Hematopoietic multipotent progenitor cell treated with erythropoietin and hydrocortisone succinate and interleukin-3 and kit ligand, for 6 days (in vitro differentiated cells): ENCODE measurements around the gene TMEM53.
A peak's percentile ranks its signal among the peaks of the same experiment; 100 is the strongest.

ENCODE experiments used
- DNase-seq: peaks from one replicate; pipeline ENCODE4 v3.0.0-alpha.2; 2015

TMEM53 gene

DNA sequence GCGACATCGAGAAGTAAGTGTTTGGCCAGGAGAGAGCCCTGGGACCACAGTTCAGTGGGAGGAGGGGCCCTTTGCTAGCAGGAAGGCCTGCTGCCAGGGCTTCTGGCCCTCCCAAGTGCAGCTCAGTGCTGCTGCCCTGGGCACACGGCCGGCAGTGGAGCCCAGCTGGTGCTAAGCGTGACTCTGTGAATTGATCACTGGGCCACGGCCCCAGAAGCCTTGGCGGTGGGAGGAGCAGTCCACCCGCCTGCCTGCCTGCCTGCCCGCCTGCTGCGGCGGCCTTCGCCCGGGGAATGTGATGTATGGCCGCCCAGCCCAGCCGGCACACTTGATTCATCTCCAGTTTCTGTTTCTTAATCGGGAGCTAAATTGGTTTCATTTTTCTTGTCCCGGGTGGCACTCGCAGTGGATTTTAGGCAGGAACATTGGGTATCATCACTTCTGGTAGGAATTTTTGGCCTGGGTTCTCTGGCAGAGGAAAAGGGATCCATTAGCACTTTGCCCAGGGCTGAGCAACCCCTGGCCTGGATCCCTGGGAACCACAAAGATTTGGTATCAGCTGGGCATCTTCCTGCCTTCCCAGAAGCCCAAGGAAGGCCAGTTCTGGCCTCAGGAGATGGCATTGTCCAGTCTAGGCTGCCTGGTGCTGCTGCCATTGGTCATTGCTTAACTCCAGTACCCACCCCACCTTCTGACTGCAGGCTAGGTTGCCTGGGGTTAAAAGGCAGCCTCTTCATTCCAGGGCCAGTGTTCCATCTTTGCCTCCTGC lies 28.6 kb downstream of the TMEM53 start:
- no peak for DNase-seq

- DNase-seq = no peak
Measured at GRCh38 chr1:44644806-44645205, 29.5 kb downstream of the TMEM53 start.

GRCh38 chr1:44643721-44644334 lies 30.5 kb downstream of the TMEM53 start:
- DNase-seq = no peak

DNA sequence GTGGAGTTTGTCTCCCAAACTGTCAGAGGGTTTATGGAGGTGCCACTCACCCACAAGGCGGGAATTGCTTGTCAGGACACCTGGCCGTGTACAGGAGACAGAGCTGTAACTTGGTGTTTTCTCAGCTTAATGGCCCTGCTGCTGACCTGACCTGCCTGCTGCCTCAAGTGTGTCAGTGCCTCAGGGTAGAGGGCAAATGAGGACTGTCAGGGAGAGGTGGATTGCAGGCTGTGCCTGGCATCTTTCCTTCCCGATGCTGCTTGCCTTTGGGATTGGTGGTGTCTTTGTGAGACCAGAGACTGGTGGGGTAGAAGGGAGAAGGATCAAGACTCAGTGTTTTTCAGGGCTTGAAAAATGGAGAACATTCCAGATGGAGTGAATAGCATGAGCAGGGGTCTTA lies 31.4 kb downstream of the TMEM53 start:
- DNase-seq = no peak

DNA sequence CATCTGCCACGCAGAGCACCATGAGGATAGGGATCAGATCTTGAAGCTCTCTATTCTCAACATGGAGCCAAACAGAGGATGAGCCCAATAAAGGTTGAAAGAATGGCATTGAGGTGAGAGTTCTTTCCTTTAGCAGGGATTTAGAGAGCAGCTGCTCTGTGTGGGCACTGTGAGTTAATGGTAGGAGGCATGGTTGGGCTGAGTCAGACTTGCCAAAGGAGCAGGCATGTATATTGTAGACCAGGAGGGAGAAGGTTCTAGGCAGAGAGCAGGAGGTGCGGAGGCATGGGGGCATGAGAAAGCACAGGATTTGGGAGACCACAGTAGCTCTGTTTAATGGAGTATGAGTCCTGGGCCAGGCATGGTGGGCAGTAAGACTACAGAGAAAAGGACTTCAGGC lies 32.0 kb downstream of the TMEM53 start:
- DNase-seq = no peak

DNA sequence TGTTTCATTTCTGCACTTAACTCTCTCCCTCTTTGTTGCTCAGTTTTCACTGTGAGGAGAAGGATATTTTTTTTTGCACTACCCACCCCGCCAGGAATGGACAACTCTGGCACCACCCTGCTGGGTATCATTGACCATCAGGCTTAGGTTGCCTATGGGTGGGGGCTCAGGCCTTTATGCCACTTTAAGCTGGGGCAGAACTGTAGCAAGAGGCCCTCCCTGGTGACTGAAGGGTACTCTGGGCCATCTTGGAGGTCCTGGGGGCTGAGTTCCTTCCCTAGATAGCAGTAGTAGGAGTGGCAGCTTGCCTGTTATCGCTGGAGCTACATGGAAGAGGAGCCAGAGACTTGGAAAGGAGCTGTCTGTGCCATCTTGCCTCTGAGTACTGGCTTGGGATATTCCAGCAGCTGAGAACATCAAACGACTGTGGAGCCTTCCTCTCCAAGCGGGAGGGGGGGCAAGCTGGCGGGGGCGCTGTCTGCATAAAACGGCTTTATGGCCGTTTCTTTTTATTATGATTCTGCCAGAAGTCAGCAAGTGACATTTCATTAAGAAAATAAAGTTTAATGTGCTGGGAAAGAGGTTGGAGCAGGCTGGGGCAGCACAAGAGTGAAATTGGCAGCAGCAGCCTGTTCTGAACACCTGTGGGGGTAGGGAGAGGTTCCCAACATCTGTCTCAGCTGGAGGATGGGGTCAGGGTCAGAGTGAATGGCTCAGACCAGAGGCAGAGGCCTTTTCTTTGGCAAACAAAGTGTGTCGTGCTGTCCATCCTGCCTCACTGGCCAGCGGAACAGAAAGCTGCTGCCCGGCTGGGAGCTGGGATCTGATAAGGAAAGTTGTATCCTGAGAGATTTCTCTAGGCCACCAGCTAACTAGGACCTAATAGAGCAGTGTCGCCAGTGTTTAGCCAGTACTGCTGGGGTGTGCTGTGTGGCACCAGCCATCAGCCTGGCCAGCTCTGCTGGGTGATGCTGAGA lies 32.9 kb downstream of the TMEM53 start:
- no peak for DNase-seq

- no peak for DNase-seq
Measured at GRCh38 chr1:44640200-44640853, 34.0 kb downstream of the TMEM53 start.

- peak; percentile 96 for DNase-seq
Measured at GRCh38 chr1:44637702-44638411, 36.4 kb downstream of the TMEM53 start.

DNA sequence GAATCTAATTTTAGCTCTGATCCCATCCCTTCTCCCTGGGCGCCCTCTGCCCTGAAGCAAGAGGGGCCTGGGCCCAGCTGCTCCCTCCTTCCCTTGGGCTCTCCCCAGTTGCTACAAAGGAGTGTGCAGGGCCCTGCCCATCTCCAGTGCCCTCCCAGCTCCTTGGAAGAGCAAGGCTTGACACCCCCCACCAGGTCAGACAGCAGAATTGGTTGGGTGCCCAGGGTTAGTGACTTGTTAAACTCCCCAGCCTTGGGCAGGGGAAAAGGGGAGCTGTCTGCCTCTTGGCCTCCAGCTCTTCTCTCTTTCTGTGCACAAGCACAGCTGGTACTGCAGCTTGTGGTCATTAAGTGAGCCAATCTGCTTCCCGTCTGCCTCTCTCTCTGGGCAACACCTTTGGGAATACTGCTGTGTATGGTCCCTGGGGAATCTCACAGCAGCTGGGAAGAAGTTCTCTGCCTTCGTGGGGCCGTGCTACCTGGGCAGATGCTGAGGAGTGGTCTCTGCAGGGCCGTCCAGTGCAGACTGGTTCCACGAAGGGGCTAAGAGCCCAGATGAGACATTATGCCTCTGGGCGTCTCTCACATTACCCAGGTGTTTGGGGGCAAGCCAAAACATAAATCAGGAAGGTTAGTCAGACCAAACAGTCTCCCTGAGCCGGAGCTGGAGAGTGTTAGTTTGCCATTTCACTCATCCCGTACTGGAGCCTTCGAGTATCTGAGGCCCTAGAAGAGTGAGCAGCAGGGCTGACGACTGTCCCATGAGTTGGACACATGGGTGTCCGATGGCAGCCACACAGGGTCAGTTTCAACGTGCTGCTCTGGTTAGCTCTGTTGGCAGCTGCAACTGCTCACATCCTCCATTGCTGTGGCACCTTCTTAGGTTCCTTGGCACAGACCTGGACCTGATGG lies 37.3 kb downstream of the TMEM53 start:
- DNase-seq = peak; percentile 82

DNA sequence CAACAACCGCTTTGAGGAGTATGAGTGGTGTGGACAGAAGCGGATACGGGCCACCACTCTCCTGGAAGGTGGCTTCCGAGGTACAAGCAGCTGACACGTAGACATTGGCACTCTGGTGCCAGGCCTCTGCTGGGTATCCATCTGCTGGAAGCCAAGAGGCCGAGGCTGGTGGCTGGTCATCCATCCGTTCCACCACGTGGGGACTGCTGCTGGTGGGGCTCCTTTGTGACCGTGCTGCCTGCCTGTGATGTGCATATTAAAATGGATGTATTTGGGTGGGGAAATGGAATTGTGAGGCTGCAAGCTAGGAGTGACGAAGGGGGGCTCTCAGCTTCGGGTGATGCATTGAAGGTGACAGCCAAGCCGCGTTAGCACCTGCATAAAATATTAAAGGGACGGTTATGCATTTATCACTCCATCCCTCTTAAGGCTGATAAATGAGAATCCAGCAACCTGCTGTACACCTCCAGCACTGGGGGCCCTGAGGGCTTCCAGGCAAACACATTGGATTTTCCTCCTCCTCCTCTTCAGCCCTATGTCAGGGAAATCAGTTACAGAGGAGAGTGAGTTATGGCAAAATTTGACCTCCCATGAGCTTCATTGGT lies 38.1 kb downstream of the TMEM53 start:
- no peak for DNase-seq

- DNase-seq = no peak
Measured at GRCh38 chr1:44635439-44635838, 38.8 kb downstream of the TMEM53 start.

DNA sequence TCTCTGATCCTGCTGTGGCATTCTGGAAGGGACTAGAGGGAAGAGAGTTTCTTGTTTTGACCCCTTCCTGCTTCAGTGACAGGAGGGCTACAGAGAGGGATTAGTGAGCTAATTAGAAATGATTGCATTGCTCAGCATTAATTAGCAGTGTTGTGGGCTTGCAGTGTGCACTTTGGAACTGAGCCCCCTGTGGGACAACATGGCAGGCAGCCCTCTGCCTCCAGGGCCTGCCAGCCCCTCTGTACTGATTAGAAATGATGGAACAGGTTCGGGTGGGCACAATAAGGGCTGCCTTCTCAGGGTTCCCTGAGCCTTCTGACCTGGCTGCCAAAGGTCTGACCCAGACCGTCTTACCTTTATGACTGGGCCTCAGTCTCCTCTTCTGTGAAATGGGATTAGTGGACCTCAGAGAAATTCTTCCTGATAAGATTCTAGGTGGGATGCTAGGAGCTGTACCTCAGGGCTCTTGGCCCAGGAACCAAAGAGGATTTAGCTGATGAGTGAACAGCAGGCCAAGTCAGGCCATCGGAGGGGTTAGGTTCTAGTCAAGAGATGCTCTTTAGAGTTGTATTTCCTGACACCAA lies 39.6 kb downstream of the TMEM53 start:
- no peak for DNase-seq

- DNase-seq = peak; percentile 84
Measured at GRCh38 chr1:44632598-44632997, 41.7 kb downstream of the TMEM53 start.

GRCh38 chr1:44631647-44632539 lies 42.4 kb downstream of the TMEM53 start:
- DNase-seq = peak; percentile 95

GRCh38 chr1:44631333-44631646 lies 43.0 kb downstream of the TMEM53 start:
- no peak for DNase-seq

DNA sequence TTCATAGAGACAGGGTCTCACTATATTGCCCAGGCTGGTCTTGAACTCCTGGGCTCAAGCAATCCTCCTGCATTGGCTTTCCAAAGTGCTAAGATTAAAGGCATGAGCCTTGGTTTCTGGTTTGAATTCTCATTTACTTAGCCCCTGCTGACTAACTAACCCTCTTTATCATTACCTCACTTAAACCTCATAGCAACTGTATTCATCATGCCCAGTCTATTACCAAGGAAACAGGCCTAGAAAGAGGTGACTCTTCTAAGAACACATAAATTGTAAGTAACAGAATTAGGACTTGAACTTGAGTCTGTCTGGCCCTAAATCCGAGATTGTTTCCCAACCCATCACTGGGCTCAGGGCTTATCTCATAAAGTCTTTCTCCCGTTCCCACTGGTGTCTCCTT lies 44.2 kb downstream of the TMEM53 start:
- DNase-seq = no peak

GRCh38 chr1:44628962-44629756 lies 45.1 kb downstream of the TMEM53 start:
- no peak for DNase-seq

GRCh38 chr1:44625348-44625747 lies 48.9 kb downstream of the TMEM53 start:
- no peak for DNase-seq
